SK-N-SH treated with all-trans-retinoic acid at 6 μM for 48 hours (cell line): ENCODE data around the gene C13orf46.

Experiments used
- ATAC-seq: fragments of 200-7000 bp; cut with Tn5 transposase; 3 replicates; pipeline ENCODE4 v1.9.1; 2020; ENCODE audit warnings: mild to moderate bottlenecking, moderate library complexity
- ARNTL ChIP-seq: fragments of 450-650 bp; formaldehyde crosslinking; IDR thresholded peaks from 2 replicates; pipeline ENCODE4 v1.5.0; 2020; ENCODE audit warnings: low read depth, mild to moderate bottlenecking, moderate library complexity, borderline replicate concordance
- BACH2 ChIP-seq: fragments of 250-450 bp; sonication (Bioruptor Pico); IDR thresholded peaks from 2 replicates; pipeline ENCODE4 v1.9.0; 2021; ENCODE audit warnings: mild to moderate bottlenecking, borderline replicate concordance
- CREB5 ChIP-seq: fragments of 250-450 bp; sonication (Bioruptor Pico); IDR thresholded peaks from 2 replicates; pipeline ENCODE4 v1.5.1; 2020; ENCODE audit warnings: low read depth, mild to moderate bottlenecking, moderate library complexity
- CSDC2 ChIP-seq: fragments of 250-450 bp; sonication (Bioruptor Pico); IDR thresholded peaks from 2 replicates; pipeline ENCODE4 v1.5.0; 2020; ENCODE audit warnings: mild to moderate bottlenecking, moderate library complexity
- CSRNP3 ChIP-seq: fragments of 250-450 bp; sonication (Bioruptor Pico); IDR thresholded peaks from 2 replicates; pipeline ENCODE4 v1.5.1; 2021; ENCODE audit warnings: mild to moderate bottlenecking, moderate library complexity
- ESRRG ChIP-seq: fragments of 250-450 bp; sonication (Bioruptor Pico); IDR thresholded peaks from 2 replicates; pipeline ENCODE4 v1.6.1; 2021; ENCODE audit warnings: mild to moderate bottlenecking
- OSR1 ChIP-seq: fragments of 250-450 bp; sonication (Bioruptor Pico); IDR thresholded peaks from 2 replicates; pipeline ENCODE4 v1.8.0; 2022; ENCODE audit warnings: moderate library complexity, mild to moderate bottlenecking, inconsistent platforms
- PATZ1 ChIP-seq: fragments of 250-450 bp; sonication (Bioruptor Pico); IDR thresholded peaks from 2 replicates; pipeline ENCODE4 v1.8.0; 2020; ENCODE audit warnings: mild to moderate bottlenecking, moderate library complexity, borderline replicate concordance
- RARB ChIP-seq: fragments of 250-450 bp; sonication (Bioruptor Pico); IDR thresholded peaks from 2 replicates; pipeline ENCODE4 v1.8.0; 2021; ENCODE audit warnings: mild to moderate bottlenecking, moderate library complexity
- SNAI2 ChIP-seq: fragments of 250-450 bp; sonication (Bioruptor Pico); IDR thresholded peaks from 2 replicates; pipeline ENCODE4 v1.5.0; 2020; ENCODE audit warnings: mild to moderate bottlenecking, moderate library complexity
- TCF4 ChIP-seq: fragments of 250-450 bp; sonication (Bioruptor Pico); IDR thresholded peaks from 2 replicates; pipeline ENCODE4 v1.8.0; 2021; ENCODE audit warnings: mild to moderate bottlenecking, moderate library complexity, borderline replicate concordance
- TOX ChIP-seq: fragments of 250-450 bp; sonication (Bioruptor Pico); IDR thresholded peaks from 2 replicates; pipeline ENCODE4 v1.8.0; 2021; ENCODE audit warnings: mild to moderate bottlenecking, moderate library complexity, borderline replicate concordance
- TSHZ2 ChIP-seq: fragments of 250-450 bp; sonication (Bioruptor Pico); IDR thresholded peaks from 2 replicates; pipeline ENCODE4 v1.5.0; 2020; ENCODE audit warnings: mild to moderate bottlenecking, moderate library complexity
- ZFP3 ChIP-seq: fragments of 250-450 bp; sonication (Bioruptor Pico); IDR thresholded peaks from 2 replicates; pipeline ENCODE4 v1.5.0; 2020; ENCODE audit warnings: mild to moderate bottlenecking, moderate library complexity
- ZFP30 ChIP-seq: fragments of 450-650 bp; formaldehyde crosslinking; IDR thresholded peaks from 2 replicates; pipeline ENCODE4 v1.5.0; 2022; ENCODE audit warnings: mild to moderate bottlenecking, moderate library complexity
- ZNF565 ChIP-seq: fragments of 450-650 bp; formaldehyde crosslinking; conservative IDR thresholded peaks from 2 replicates; pipeline ENCODE4 v1.5.0; 2020; ENCODE audit warnings: low read depth, mild to moderate bottlenecking, moderate library complexity
- ZNF8 ChIP-seq: fragments of 450-650 bp; formaldehyde crosslinking; IDR thresholded peaks from 2 replicates; pipeline ENCODE4 v1.5.0; 2020; ENCODE audit warnings: mild to moderate bottlenecking, moderate library complexity

The C13orf46 gene

GRCh38 chr13:113936166-113936965, 37.5 kb downstream of the C13orf46 start:
- TF ChIP-seq CSRNP3 (CRISPR knock-in tag): no peak
- no peak for TF ChIP-seq ZNF8 (CRISPR knock-in tag)
- TF ChIP-seq OSR1 (CRISPR knock-in tag): no peak
- no peak for TF ChIP-seq RARB (CRISPR knock-in tag)
- TF ChIP-seq ZFP30 (CRISPR knock-in tag): no peak
- TF ChIP-seq ZNF565: no peak
- no peak for TF ChIP-seq ESRRG
- TF ChIP-seq, all 23 proteins: peak for 0
- no peak for ATAC-seq

GRCh38 chr13:113935001-113935844, 38.7 kb downstream of the C13orf46 start:
- TF ChIP-seq ZNF565 (no peak), BACH2 (CRISPR knock-in tag) (no peak)
- no peak for ATAC-seq

- no peak for ATAC-seq
Measured at GRCh38 chr13:113934576-113934975, 39.3 kb downstream of the C13orf46 start.

GRCh38 chr13:113933901-113934300, 40.0 kb downstream of the C13orf46 start:
- TF ChIP-seq OSR1 (CRISPR knock-in tag) (no peak), TCF4 (no peak)

More at GRCh38 chr13:113934576-113934975, 39.3 kb downstream of the C13orf46 start:
- TF ChIP-seq ARNTL (CRISPR knock-in tag) (no peak), ESRRG (no peak)

GRCh38 chr13:113931841-113932459, 41.9 kb downstream of the C13orf46 start:
- TF ChIP-seq BACH2 (CRISPR knock-in tag): no peak
- no peak for TF ChIP-seq ZFP3 (CRISPR knock-in tag)
- no peak for TF ChIP-seq ZNF8 (CRISPR knock-in tag)
- TF ChIP-seq SNAI2 (CRISPR knock-in tag): no peak
- TF ChIP-seq ZFP30 (CRISPR knock-in tag): no peak
- no peak for TF ChIP-seq ESRRG
- TF ChIP-seq CSDC2: no peak
- TF ChIP-seq TOX: no peak
- TF ChIP-seq CREB5 (CRISPR knock-in tag): no peak
- TF ChIP-seq RARB (CRISPR knock-in tag): no peak
- TF ChIP-seq PATZ1 (CRISPR knock-in tag): no peak
- TF ChIP-seq TSHZ2: no peak
- ATAC-seq: no peak

More at GRCh38 chr13:113933901-113934300, 40.0 kb downstream of the C13orf46 start:
- ATAC-seq: no peak
